ENCODE measurements around the gene CHST15.

The CHST15 gene

DNA sequence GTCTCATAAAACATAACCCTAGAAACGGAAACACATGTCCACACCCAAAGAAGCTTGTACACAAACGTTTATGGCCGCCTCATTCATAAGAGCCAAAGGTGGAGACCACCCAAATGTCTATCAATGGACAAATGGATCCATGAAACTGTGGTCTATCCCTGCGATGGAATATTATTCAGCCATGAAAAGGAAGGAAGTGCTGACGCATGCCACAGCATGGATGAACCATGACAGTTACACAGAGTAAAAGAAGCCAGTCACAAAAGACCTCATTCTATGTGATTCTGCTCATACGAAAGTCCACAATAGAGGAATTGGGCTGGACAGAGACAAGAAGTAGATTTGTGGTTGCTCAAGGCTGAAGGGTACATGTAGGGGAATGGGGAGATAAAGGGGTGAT, 10.8 kb downstream of the CHST15 start:
- no peak for DNase-seq (ENCODE audit: low read depth)

GRCh38 chr10:124081547-124082140, 11.8 kb downstream of the CHST15 start:
- DNase-seq (ENCODE audit: low read depth): no peak

DNA sequence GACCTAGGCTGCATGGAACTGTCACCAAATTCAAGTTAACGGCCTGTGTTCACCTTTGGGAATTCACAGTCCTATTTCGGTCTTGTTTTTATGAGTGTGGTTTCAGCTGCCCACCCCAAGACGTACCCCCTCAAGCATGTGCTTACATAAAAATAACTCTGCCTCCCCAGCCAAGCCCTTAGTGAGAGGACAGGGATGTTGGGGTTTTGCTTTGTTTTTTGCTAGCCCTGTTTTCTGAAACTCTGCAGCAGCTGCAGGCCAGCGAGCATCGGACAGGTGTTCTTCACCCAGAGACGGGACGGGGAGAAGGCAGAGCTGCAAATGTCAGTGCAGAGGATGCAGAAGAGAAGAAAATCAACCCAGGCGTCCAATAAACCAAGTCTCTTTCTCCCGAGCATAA, 13.5 kb downstream of the CHST15 start:
- DNase-seq (ENCODE audit: low read depth): no peak

- DNase-seq (ENCODE audit: low read depth): no peak
Observed at GRCh38 chr10:124078714-124079113, 14.7 kb downstream of the CHST15 start.

DNA sequence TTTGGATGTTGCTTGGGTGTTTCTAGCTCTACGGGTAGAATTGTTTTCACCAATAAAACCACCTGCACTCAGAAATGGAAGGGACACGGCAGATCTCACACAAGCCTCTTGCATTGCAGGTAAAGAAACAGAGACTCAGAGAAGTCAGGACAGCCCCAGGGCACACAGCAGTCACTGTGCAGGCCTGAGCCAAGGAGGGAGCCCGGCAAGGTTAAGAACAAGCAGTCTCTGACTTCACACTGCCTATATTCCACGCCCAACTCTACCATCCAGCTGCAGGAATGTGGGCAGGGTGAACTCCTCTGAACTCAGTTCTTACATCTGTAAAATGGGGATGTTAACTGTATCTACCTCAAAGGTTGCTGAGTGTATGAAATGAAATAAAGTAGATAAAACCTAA, 15.4 kb downstream of the CHST15 start:
- no peak for DNase-seq (ENCODE audit: low read depth)

GRCh38 chr10:124077208-124077993, 16.0 kb downstream of the CHST15 start:
- DNase-seq (ENCODE audit: low read depth): no peak

DNA sequence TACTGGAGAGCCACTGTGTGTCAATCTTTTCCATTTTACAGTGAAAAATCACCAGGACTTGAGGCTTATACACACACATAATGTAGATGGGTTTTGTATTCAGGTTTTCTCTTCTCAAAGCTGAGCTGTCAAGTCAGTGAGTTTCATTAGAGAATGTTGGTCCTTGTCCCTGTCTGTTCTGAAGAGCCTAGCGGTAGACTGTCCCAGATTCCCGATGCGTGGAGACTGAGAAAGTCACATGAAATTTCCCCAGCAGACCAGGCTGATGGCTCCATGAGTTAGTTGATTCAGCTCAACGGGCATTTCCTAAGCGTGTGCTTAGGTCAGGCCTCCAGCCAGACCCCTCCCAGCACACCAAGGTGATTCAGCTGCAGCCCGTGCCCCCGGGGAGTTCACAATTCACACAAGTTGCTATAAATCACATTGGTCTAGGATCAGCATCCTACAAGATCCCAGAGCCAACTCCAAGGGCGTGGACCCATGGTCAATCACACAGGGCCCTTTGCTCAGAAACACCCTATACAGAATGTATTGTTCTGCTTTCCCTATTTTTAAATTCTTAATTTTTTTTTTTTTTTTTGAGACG, 17.2 kb downstream of the CHST15 start:
- DNase-seq (ENCODE audit: low read depth): no peak

DNA sequence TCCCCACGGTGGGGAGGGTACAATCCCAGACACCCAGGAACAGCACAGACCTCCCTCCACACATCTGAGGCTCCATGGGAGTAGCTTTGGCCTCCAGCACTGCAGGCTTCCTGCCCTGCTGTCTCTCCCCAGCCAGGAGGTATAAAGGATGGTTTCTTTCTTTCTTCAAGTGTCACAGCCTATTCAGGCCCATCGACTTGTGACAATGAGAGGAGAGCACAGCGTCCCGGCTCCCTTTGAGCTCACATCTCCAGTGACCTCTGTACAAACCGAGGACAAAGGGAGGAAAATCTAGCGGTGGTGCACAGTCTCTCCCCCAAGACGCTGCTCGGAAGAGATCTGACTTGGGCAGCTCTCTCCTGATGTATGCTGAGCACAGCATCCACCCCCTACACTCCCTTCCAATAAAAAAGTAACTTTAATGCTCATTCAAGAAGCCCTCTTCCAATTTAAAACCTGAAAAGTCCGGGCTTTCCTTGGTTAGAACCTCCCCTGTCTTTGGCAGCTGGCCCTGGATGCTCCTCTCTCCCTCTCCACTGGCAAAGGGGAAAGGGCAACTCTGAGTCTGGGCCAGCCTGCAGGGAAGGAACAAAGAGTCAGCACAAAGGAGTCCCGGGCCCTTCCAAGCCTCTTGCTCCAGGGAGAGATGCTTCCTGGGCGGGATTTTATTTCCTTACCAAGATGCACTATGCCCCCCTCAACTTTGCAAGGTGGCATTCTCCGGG, 18.0 kb downstream of the CHST15 start:
- no peak for DNase-seq (ENCODE audit: low read depth)

DNA sequence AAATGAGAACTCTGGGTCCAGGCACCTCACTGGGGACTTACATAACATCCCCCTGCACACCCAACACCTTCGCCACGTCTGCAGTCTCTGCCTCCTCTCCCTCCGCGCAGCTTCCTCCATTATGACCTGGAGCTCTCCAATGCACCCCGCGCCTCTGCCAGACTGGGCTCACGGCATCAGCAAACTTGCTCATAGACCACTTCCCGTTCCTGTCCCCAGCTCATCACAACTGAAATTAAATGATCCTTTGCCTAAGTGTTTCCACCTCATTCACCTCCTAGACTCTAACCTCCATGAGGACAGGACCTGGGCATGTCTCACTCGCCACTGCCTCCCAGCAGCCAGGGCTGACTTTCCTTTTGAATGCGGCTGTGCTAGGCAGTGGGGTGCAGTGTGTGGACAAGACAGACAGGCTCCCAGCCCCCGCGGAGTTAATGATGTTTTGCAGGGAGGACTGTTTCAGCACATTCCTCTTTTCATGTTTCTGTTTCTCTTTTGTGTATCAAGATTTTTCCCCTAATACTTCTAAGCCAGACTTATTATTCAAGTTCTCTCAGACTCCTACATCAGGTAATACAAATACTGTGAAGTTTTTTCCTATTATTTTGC, 18.8 kb downstream of the CHST15 start:
- no peak for DNase-seq (ENCODE audit: low read depth)

GRCh38 chr10:124073978-124074377, 19.4 kb downstream of the CHST15 start:
- no peak for DNase-seq (ENCODE audit: low read depth)

- DNase-seq (ENCODE audit: low read depth): no peak
Observed at GRCh38 chr10:124072541-124072940, 20.9 kb downstream of the CHST15 start.

GRCh38 chr10:124072106-124072505, 21.3 kb downstream of the CHST15 start:
- no peak for DNase-seq (ENCODE audit: low read depth)

- DNase-seq (ENCODE audit: low read depth): no peak
Observed at GRCh38 chr10:124071141-124071540, 22.3 kb downstream of the CHST15 start.

DNA sequence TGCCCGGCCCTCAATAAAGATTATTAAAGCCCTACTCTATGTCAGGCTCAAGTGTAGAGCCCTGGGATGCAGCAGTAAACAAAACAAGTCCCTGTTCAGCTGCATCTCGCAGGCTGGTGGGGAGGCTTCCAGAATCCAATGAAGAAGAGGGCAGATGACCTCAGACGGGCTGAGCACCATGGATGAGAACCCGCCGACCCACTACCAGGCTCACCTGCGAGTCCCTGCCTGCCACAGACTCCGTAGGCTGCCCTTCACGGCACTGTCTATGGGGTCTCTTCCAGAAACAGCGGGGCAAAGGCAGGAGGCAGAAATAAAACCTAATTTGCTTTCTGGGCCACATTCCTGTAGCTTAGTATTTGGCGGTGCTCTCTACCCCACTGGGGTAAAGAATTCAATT, 22.7 kb downstream of the CHST15 start:
- no peak for DNase-seq (ENCODE audit: low read depth)

DNA sequence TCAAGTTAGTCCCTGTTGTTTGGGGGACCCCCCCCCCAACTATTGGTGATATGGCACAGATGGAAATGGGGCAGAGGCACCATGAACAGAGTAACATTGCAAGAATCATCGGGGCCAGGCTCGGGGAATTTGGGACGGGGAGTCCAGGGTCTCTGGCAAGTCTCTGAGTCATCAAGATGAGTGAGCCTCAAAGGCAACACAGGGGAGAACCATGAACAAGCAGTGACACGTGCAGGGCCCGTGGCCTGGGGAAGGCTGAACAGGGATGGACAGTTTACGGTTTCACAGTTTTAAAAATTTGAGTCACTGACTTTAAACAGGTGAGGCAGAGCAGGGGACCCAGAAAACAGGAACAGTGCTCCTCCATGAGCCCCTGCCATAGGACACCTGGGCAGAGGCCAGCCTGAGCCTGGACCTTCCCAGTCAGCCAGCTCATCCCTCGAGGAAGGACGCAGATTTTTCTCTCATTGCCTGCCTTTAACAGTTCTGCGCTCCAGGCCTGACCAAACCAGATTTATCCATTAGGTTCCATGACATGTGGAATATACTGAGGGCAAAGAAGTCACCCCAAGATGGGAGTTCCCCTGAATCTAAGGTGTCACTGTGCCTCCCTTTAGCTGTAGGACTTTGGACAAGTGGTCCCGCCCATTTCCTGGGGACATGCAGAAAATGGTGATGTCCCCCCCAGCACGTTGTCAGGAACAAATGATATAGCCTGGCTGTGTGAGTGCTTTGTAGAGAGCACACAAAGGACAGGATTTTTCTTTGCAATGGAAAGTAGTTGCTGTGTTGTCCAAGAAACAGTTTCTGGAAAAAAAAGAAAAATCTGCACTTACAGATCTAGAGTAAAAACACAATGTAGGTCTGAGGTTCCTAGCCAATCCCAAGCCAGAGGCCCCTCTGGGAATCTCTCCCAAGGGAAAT, 23.8 kb downstream of the CHST15 start:
- no peak for DNase-seq (ENCODE audit: low read depth)

DNA sequence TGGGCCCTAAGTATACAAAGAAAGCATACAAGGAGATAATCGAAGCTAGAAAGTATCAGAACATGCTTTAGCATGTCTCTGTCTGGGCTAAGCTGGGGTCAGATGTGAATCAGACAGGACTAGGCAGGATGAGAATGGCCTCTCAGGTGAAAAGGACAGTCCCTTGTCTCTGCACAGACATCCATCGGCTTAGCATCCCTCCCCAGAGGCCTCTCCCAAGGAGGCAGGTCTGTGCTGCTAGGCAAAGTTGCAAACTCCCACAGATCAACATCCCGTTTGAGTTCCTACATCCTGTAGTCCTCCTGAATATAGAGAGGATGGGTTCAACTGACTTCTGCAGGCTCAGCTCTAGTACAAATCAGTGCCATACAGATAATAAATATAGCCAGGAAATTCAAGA, 24.5 kb downstream of the CHST15 start:
- no peak for DNase-seq (ENCODE audit: low read depth)

DNA sequence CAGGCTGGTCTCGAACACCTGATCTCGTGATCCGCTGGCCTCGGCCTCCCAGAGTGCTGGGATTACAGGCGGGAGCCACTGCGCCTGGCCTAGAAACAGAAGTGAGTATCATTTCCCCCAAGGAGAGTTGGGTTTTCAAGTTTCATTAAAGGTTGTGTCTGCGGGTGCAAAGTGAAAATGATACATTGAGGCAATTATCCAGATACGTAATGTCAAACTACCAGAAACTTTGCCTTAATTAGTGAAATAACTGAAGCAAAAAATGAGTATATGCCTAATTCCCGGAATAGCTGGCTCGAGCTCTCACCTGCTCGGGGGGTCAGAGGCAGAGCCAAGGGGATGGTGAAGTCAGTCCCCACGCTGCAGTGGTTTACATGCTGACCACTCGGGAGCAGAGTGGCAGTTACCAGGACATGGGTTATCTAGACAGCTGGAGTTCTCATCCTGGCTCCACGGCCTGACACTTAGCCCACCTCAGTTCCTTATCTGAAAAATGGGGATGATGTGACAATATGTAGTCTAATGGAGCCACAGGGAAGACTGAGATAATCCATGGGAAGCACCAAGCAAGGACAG, 25.5 kb downstream of the CHST15 start:
- no peak for DNase-seq (ENCODE audit: low read depth)

- DNase-seq (ENCODE audit: low read depth): no peak
Observed at GRCh38 chr10:124066781-124067714, 26.4 kb downstream of the CHST15 start.

DNA sequence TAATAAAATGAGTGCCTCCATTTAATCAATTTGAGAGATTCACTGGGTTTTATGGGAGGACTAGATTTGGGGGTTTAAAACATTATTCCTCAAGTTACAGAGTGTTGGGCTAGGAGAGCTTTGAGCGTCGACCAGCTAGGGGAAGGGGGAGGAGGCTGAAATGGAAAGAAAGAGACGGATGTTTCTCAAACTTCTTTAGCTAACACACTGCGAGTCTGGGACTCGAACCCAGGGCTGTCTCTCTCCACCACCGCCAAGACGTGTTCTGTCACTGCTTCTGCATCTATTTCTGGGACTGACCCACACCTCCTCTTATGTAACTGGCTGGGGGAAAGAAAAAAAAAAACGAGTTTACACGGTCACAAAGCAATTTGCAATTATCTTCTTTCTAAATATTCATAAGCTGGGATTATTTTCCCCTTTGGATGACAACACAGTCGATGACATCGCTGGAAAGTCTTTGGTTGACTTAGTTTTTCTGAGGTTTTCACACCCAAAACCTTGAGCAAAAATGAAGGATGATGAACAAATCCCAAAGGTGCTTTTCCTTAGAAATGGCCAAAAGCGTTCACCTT, 27.2 kb downstream of the CHST15 start:
- no peak for DNase-seq (ENCODE audit: low read depth)
